Measurements from ENCODE around the gene BNIP1. TPM values are rescaled to one million over a fixed set of nuclear protein-coding genes. Genes with fewer than 3 reads are reported as not detected.

BNIP1 gene
- total RNA-seq, 2 experiments from 2014 or later: 29.4 to 30.4 TPM

Other genes with a start within 250 kb of the BNIP1 start
- 10 to 100 TPM; 75.4 to 82.7 TPM for gene RPL26L1, start 185.1 kb upstream of the BNIP1 start, total RNA-seq
- 10 to 100 TPM; 70.9 to 71.9 TPM for gene ATP6V0E1, start 160.8 kb upstream of the BNIP1 start, total RNA-seq
- gene CREBRF, start 88.2 kb upstream of the BNIP1 start, total RNA-seq: 10 to 100 TPM; 17.0 to 18.3 TPM
- not detected for gene NKX2-5, start 90.7 kb downstream of the BNIP1 start, total RNA-seq
- 10 to 100 TPM; 26.8 to 27.8 TPM for gene STC2, start 183.9 kb downstream of the BNIP1 start, total RNA-seq